Heart left ventricle (tissue), 16 donors: ENCODE results near the gene MAGEC3. TPM values are rescaled to one million over a fixed set of nuclear protein-coding genes. Genes with fewer than 3 reads are reported as not detected.

Experiments used
- ATAC-seq, 4 donors: fragments of 200-7000 bp; cut with Tn5 transposase; one replicate each; pipeline ENCODE4 v1.9.1; 2020 to 2022; ENCODE audit warnings: moderate library complexity in 4 of 4, mild to moderate bottlenecking in 3 of 4, moderate number of reproducible peaks in 1 of 4
- DNase-seq, 5 donors: peaks; one replicate each; pipeline ENCODE4 v3.0.0-alpha.2; 2020
- H3K27ac ChIP-seq, 12 donors: fragments of 200-600 bp; sonication (generic) in 4 of 12; one replicate each; pipeline versions ENCODE4 v1.5.0 to v1.8.0; 2016 to 2022; ENCODE audit warnings: mild to moderate bottlenecking in 2 of 12
- H3K27me3 ChIP-seq, 9 donors: fragments of 200-600 bp; sonication (generic) in 2 of 9; one replicate each; pipeline versions ENCODE4 v1.5.1 to v1.8.0; 2016 to 2022; ENCODE audit warnings: mild to moderate bottlenecking in 3 of 9
- H3K36me3 ChIP-seq, 9 donors: fragments of 200-600 bp; sonication (generic) in 2 of 9; one replicate each; pipeline versions ENCODE4 v1.5.0 to v1.8.0; 2018 to 2022; ENCODE audit warnings: mild to moderate bottlenecking in 2 of 9
- H3K4me1 ChIP-seq, 12 donors: fragments of 200-600 bp; sonication (generic) in 4 of 12; one replicate each; pipeline versions ENCODE4 v1.5.0 to v1.8.0; 2016 to 2022; ENCODE audit warnings: mild to moderate bottlenecking in 3 of 12
- H3K4me3 ChIP-seq, 12 donors: fragments of 200-600 bp; sonication (generic) in 4 of 12; one replicate each; pipeline versions ENCODE4 v1.5.0 to v1.8.0; 2017 to 2022; ENCODE audit warnings: mild to moderate bottlenecking in 9 of 12, moderate library complexity in 4 of 12
- H3K9me3 ChIP-seq, 12 donors: fragments of 200-600 bp; sonication (generic) in 4 of 12; one replicate each; pipeline versions ENCODE4 v1.5.0 to v1.8.0; 2016 to 2022; ENCODE audit warnings: mild to moderate bottlenecking in 1 of 12
- POLR2A ChIP-seq, 2 donors: fragments of 450-650 bp; IDR thresholded peaks; one replicate each; pipeline ENCODE4 v1.6.1; 2017; ENCODE audit warnings: antibody characterized with exemption in 2 of 2, mild to moderate bottlenecking in 2 of 2, moderate library complexity in 2 of 2
- WGBS, 4 donors: extraction: QIAGEN DNeasy Blood & Tissue Kit in 2 of 4; methylation state at CpG; one replicate each; pipeline versions ENCODE4 v1.1.5 to v1.1.7; 2013 to 2018; 5-methylcytosine and 5-hydroxymethylcytosine counted together
- intact Hi-C, 10 donors: fragments of 100-400 bp; cut with DNase I; formaldehyde crosslinking; loops; one replicate each; pipeline versions ENCODE4 v1.11.1 to v1.14.2; 2022
- long read RNA-seq, 3 donors: library from polyadenylated mRNA; unstranded; transcript quantifications; one replicate each; pipeline ENCODE4 v2.0.0, GENCODE V29; 2020 to 2021
- polyA plus RNA-seq, 2 donors: library from polyadenylated mRNA; stranded (reverse); fragments of 200-250 nt; gene quantifications; one replicate each; pipeline ENCODE4 v1.2.3, GENCODE V29; 2013
- total RNA-seq, 9 donors: library from RNA; depleted of rRNA in 2 of 9; stranded (reverse); fragments of >200 nt in 2 of 9; fragmentation: NEBNext Ultra II Directional in 3 of 9; extraction: Animal tissue kit (Norgen Biotek cat#: 25700) in 3 of 9; gene quantifications; one replicate each; pipeline versions ENCODE4 v1.1.0 to v1.2.4, GENCODE V29; 2016 to 2023
- TF ChIP-seq, protein P1 (sequence below), 12 donors: fragments of 200-600 bp; sonication (generic) in 4 of 12; IDR thresholded peaks; one replicate each; pipeline versions ENCODE4 v1.5.0 to v1.8.0; 2018 to 2022; ENCODE audit warnings: antibody characterized with exemption in 12 of 12, mild to moderate bottlenecking in 5 of 12
- donor health status: ischemic (EF 13 %, LVEDD 7.1; RV severe dilation, severe dysfunction).
- donor health status: healthy with polysubstance abuse.
- donor health status: DM: no; HTN: yes; CAD: no.
- donor health status: DM: no; HTN: no; CAD: no.
- donor health status: ischemic (EF 25% LVEDD 6.9; RV normal size, moderate dysfunction).
- donor health status: ischemic (EF 25% LVEDD 5.7; RV mildly dilated, moderate dysfunction).
- donor health status: healthy.
- donor health status: DM: yes; HTN: yes; CAD: no.
- donor health status: ischemic (EF 35%, LVEDD 5.7; RV mildly dilated, moderate dysfunction).
- donor health status: nonischemic (EF 11% LVEDD 7.7; RV severe dilation, severe dysfunction).
- donor health status: DM: yes; HTN: yes; CAD: no.
- donor health status: PGD.
- donor health status: ischemic (EF 29% LVEDD 5.4; RV normal size, mild dysfunction).
- donor health status: nonischemic (EF 23%, LVEDD 6.1; RV moderate dilation, normal function).

Gene MAGEC3, protein sequence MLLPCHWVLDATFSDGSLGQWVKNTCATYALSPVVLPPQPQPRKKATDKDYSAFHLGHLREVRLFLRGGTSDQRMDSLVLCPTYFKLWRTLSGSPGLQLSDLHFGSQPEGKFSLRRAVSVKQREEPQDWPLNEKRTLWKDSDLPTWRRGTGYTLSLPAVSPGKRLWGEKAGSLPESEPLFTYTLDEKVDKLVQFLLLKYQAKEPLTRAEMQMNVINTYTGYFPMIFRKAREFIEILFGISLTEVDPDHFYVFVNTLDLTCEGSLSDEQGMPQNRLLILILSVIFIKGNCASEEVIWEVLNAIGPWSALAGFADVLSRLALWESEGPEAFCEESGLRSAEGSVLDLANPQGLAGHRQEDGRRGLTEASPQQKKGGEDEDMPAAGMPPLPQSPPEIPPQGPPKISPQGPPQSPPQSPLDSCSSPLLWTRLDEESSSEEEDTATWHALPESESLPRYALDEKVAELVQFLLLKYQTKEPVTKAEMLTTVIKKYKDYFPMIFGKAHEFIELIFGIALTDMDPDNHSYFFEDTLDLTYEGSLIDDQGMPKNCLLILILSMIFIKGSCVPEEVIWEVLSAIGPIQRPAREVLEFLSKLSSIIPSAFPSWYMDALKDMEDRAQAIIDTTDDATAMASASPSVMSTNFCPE
- total RNA-seq: under 1 TPM in 2 of 9 donors, not detected in 7; 0.29 to 0.69 TPM
- polyA plus RNA-seq: not detected
- long read RNA-seq, donor 1: 0 reads
- long read RNA-seq, donor 2: 0 reads
- long read RNA-seq, donor 3: 0 reads

DNA sequence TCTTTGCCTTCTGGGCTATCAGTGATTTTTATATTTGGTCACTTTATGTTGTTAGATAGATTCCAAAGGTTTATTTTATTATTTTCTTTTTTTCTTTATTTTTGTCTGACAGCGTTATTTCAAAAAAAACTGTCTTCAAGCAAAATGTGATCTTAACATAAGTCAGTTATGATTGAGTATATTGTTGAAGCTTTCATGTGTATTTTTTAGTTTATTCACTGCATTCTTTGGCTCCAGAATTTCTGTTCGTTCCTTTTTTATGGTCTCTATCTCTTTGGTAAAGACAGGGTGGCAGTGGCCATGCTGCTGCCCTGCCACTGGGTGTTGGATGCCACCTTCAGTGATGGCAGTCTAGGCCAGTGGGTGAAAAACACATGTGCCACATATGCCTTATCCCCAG lies at the start of gene MAGEC3:
Gene MAGEC3 (plus strand): TSS at position 301 of the 400 bp plus-strand sequence. CDS start 0 bp downstream, at position 301.
- DNase-seq (no peak), ATAC-seq (no peak)
- TF ChIP-seq, protein P1, sequence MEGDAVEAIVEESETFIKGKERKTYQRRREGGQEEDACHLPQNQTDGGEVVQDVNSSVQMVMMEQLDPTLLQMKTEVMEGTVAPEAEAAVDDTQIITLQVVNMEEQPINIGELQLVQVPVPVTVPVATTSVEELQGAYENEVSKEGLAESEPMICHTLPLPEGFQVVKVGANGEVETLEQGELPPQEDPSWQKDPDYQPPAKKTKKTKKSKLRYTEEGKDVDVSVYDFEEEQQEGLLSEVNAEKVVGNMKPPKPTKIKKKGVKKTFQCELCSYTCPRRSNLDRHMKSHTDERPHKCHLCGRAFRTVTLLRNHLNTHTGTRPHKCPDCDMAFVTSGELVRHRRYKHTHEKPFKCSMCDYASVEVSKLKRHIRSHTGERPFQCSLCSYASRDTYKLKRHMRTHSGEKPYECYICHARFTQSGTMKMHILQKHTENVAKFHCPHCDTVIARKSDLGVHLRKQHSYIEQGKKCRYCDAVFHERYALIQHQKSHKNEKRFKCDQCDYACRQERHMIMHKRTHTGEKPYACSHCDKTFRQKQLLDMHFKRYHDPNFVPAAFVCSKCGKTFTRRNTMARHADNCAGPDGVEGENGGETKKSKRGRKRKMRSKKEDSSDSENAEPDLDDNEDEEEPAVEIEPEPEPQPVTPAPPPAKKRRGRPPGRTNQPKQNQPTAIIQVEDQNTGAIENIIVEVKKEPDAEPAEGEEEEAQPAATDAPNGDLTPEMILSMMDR (IDR thresholded peaks at IDR 0.05): no peak
- no peak for TF ChIP-seq POLR2A (IDR thresholded peaks at IDR 0.05)
- Histone ChIP-seq H3K27ac (no peak within 1 kb of the TSS), H3K4me1 (no peaks in the 10 kb centered on the region), H3K9me3 (peaks cover 0 to 14% (median 0%) of the 10 kb centered on the region in 12 donors), H3K4me3 (no peak within 1 kb of the TSS), H3K36me3 (no peaks in the 10 kb centered on the region), H3K27me3 (no peaks in the 10 kb centered on the region)
- WGBS, 4 donors: 68 to 85% (median 79%) methylated on average over 2 of the region's 2 CpGs
- intact Hi-C loops: no loop called here

DNA sequence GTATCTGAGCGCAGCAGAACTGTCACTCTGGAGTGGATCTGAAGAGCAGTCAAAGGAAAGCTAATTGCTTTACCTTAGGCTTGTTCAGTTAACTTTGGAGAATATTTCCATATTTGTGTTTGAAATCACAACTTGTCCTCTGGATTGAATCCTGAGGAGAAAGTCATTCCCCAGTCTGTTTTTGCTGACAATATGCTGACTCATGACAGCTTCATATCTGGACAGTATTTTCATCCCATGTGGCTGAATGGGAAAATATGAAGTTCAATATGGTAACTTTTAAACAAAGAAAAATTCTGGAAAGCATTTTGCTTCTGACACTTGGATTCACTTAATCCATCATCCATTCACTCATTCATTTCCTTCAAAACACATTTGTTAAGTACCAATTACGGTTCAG lies 46.3 kb upstream of the MAGEC3 start:
- H3K27ac ChIP-seq: no peak overlapping the region
- H3K27me3 ChIP-seq: no peaks in the 10 kb centered on the region
- DNase-seq (no peak), ATAC-seq (no peak)
- H3K4me3 ChIP-seq: no peak overlapping the region
- no peaks in the 10 kb centered on the region for H3K4me1 ChIP-seq
- TF ChIP-seq, protein P1 (IDR thresholded peaks at IDR 0.05): no peak
- no peak for TF ChIP-seq POLR2A (IDR thresholded peaks at IDR 0.05)
- no peaks in the 10 kb centered on the region for H3K36me3 ChIP-seq
- H3K9me3 ChIP-seq: no peaks in the 10 kb centered on the region
- 81 to 88% (median 85%) methylated on average over 2 of the region's 2 CpGs for WGBS, 4 donors
- intact Hi-C loops: no loop called here

DNA sequence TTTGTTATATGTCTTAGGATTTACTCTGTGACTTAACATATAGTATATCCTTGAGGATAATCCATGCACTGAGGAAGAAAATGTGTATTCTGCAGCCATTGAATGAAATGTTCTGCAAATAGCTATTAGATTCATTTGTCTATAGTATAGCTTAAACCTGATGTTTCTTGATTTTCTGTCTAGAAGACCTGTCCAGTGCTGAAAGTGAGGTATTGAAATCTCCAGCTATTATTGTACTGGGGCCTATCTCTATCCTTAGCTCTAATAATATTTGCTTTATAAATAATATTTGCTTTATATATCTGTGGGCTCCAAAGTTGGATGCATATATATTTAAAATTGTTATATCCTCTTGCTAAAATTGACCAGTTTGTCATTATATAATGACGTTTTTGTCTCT lies 26.7 kb upstream of the MAGEC3 start:
- intact Hi-C loops: no loop called here
- no peak for ATAC-seq
- H3K4me3 ChIP-seq: no peak overlapping the region
- H3K9me3 ChIP-seq: no peaks in the 10 kb centered on the region
- no peaks in the 10 kb centered on the region for H3K4me1 ChIP-seq
- 42 to 71% (median 57%) methylated on average over 1 of the region's 1 CpG for WGBS, 4 donors
- H3K27me3 ChIP-seq: peaks cover 0 to 7% (median 0%) of the 10 kb centered on the region in 9 donors
- no peak overlapping the region for H3K27ac ChIP-seq
- TF ChIP-seq, protein P1 (IDR thresholded peaks at IDR 0.05): no peak
- no peak for TF ChIP-seq POLR2A (IDR thresholded peaks at IDR 0.05)
- DNase-seq: no peak
- no peaks in the 10 kb centered on the region for H3K36me3 ChIP-seq

DNA sequence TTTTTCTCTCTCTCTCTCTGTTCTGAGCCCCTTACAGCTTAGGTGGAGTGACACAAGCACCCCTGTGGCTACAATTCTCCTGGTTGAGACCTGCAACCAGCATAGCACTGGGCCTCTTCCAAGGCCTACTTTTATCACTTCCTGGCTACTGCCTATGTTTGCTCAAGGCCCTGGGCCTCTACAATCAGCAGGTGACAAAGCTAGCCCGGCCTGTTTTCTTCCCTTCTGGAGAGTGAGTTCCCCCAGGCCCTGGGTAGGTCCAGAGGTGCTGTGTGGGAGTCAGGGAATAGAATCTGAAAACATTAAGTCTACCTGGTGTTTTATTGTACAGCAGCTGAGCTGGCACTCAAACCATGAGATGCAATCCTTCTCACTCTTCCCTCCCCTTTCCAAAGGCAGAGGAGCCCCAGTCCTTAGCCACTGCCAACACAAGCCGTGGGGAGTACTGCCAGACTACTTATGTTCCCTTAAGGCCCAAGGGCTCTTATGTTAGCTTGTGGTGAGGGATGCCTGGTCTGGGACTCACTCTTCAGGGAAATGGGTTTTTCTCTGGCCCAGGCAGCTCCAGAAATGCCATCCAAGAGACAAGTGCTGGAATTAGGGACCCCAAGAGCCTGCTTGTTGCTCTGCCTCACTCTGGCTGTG lies 23.8 kb upstream of the MAGEC3 start:
- H3K9me3 ChIP-seq: no peaks in the 10 kb centered on the region
- DNase-seq: no peak
- no peak for TF ChIP-seq POLR2A (IDR thresholded peaks at IDR 0.05)
- TF ChIP-seq, protein P1 (IDR thresholded peaks at IDR 0.05): no peak
- H3K27me3 ChIP-seq: peaks cover 0 to 7% (median 0%) of the 10 kb centered on the region in 9 donors
- no peaks in the 10 kb centered on the region for H3K4me1 ChIP-seq
- no peaks in the 10 kb centered on the region for H3K36me3 ChIP-seq
- intact Hi-C loops: no loop called here
- no peak overlapping the region for H3K27ac ChIP-seq
- no peak for ATAC-seq
- H3K4me3 ChIP-seq: no peak overlapping the region
- WGBS, 4 donors: 45 to 56% (median 46%) methylated on average over 2 of the region's 2 CpGs
